GM23248 (cell line): Measurements from ENCODE around the gene NAGS.

Experiments used
- EZH2 ChIP-seq: fragments of 200-600 bp; sonication (generic); IDR thresholded peaks from 2 replicates; pipeline ENCODE4 v1.6.1; 2018; ENCODE audit warnings: antibody characterized with exemption, mild to moderate bottlenecking; ENCODE audit not compliant: insufficient read depth, poor library complexity, severe bottlenecking
- EZH2phosphoT487 ChIP-seq: fragments of 200-600 bp; sonication (generic); IDR thresholded peaks from 2 replicates; pipeline ENCODE4 v1.6.1; 2018; ENCODE audit warnings: antibody characterized with exemption, moderate library complexity, mild to moderate bottlenecking, low read depth; ENCODE audit not compliant: insufficient read depth

DNA sequence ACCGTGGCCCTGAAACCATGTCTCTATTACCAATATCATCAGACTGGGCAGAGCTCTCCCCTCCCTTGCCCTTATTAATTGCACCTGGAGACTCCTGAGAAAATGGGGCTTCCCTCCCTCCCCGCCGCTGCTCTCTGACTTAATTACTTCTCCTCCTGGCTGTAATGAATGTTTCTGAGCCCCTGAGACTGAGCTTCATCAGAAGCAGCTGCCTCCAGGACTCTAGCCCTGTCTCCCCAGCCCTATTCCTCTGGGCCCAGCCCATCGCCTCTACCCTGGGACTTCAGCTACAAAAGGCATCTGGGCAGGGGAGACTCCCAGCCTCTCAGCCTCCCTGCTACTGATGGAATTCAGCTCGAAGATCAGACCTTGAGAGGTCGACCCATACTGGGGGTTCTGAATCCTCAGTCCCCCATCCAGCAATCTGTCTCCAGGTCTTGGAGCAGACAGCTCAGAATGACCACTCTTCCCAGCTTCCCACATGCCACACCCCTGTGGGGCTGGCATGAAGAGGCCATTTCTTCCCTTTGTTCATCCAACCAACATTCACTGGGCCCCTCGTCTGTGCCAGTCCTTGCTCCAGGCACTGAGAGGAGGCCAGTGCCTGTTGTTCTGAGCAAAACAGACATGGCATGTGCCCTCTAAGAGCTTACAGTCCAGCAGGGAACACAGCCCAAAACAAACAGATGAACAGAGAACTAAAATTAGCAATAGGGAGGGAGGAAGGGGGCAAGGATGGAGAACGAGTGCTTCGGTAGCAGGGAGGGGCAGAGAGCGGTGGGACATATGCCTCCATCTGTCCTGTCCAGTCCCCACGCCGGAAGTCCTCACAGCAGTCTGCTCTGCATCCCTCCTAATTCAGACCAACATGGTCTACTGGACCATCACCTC lies 17.0 kb upstream of the NAGS start:
- TF ChIP-seq EZH2 (no peak), EZH2phosphoT487 (no peak)
